ENCODE data around the gene UBE2L3.
"Not testable (repeated sequence)": the region's sequence is repeated elsewhere in the genome, so short reads cannot be mapped to it uniquely, and the experiment has no call there.

Gene UBE2L3

GRCh38 chr22:21599053-21599893 is 31.8 kb downstream of the UBE2L3 start:
- no peak for DNase-seq (ENCODE audit: low spot score)

GRCh38 chr22:21602579-21602978 is 35.1 kb downstream of the UBE2L3 start:
- no peak for DNase-seq (ENCODE audit: low spot score)

GRCh38 chr22:21603973-21604372 is 36.5 kb downstream of the UBE2L3 start:
- no peak for DNase-seq (ENCODE audit: low spot score)

DNA sequence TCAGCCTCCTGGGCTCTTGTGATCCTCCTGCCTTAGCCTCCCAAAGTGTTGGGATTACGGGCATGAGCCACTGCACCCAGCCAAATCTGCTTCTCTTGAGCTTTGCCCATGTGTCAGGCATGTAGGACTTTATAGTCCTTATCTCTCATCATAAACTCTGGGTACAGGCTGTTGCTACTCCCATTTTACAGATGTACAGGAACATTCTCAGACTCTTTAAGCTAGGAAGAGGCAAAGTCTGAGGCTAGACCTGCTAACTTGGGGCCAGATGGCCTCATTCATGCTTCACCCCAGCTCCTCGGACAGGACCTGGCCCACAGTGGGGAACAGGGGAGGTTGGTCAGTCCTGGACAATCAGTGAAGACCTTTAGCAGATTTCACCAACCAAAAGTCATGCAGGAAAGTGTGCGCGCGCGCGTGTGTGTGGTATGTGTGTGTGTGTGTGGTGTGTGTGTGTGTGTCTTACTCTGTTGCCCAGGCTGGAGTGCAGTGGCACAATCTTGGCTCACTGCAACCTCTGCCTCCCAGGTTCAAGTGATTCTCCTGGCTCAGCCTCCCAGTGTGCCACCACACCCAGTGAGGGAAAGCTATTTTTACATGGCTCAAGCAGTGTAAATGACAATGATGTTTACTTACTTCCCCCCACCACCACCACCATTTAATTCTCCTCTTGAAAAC is 38.5 kb downstream of the UBE2L3 start:
- no peak for DNase-seq (ENCODE audit: low spot score)

- DNase-seq (ENCODE audit: low spot score) = no peak
Measured at GRCh38 chr22:21606775-21607174, 39.3 kb downstream of the UBE2L3 start.

GRCh38 chr22:21609556-21610157 is 42.1 kb downstream of the UBE2L3 start:
- not testable (repeated sequence) for DNase-seq (ENCODE audit: low spot score)

DNA sequence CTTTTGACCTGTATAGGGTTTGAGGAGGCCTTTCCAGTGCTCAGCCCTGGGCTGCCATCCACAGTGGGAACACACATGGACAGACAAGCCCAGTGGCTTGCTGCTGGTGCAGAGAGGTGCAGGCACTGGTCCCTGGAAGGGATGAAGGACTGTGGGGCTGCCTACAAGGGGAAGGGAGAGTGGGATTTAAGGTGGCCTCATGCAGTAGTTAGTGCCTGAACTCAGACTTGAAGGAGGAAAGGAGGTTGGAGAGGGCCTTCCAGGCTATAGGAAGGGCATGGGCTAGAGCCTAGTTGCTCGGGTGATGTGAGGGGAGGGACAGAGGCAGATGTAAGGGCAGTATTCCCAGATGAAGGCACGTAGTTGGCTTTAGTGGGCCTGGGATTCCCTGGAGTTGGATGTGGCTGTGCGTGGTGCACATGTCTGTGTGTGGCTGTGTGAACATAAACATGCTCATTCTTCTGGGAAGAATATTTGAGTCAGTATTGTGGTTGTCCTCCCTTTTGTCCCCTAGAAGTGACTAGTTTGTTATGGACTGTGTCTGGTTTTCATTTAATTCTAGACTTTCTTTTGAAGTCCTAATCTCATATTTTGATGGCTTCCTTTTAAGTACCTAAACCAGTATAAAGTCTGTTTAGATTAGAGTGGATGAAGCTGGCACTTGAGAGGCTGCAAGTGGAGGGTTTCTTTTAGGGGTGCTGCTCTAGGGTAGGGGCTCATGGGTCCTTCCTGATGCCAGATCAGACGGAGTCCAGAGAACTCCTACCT is 43.9 kb downstream of the UBE2L3 start:
- no peak for DNase-seq (ENCODE audit: low spot score)

GRCh38 chr22:21612858-21613257 is 45.3 kb downstream of the UBE2L3 start:
- no peak for DNase-seq (ENCODE audit: low spot score)

DNA sequence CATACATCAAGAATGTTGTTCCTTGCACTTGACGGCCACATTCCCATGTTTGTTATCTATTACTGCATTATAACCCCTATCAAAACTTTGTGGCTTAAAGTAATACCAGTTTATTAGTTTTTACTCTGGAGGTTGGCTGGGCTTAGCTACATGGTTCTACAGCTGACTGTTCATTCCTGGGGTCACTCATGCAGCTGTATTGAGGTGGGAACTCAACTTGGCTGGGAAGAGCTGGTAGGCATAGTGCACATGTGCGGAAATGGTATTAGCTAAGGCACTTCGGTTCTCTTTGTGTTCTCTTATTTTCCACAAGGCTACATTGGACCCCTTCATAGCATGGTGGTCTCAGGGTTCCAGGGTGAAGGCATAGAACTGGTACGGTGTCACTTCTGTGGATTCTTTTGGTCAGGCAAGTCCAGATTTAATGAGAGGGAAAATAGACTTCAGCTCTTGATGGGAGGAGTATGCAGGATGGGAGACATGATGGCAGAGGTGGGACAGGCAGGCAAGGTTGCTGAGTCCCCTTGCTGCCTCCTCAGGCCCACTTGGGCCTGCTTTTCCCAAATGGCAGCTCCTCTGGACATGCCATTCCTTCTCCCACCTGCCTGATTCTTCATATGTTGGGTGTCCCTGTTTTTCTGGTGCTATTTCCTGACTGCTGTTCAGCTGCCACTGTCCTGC is 46.2 kb downstream of the UBE2L3 start:
- DNase-seq (ENCODE audit: low spot score) = no peak

DNA sequence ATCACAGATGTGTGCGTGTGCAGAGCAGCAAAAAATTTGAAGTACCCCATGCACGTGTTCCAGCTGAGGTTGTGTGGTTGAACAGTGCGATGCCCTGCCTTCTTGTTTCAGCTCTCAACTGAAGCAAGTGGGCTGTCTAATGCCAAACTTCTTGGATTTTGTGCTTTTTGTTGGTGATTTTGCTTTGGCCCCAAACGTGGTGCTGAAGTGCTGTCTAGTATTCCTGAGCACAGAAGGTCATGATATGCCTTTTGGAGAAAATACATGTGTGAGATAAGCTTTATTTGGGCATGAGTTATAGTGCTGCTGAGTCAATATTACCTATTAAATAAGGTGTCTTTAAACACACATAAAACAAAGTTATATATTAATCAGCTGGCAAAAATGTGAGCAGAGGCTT is 48.2 kb downstream of the UBE2L3 start:
- DNase-seq (ENCODE audit: low spot score) = no peak

DNA sequence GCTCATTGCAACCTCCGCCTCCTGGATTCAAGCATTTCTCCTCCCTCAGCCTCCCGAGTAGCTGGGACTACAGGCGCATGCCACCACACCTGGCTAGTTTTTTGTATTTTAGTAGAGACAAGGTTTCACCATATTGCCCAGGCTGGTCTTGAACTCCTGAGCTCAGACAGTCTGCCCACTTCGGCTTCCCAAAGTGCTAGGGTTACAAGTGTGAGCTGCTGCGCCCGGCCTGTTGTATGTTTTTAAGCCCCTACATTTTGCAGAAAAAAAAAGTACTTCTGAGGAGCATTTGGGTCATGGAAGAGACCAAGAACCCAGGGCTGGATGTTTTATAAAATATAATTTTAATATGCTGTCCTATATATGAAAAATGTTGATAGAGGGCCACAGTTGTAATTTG is 49.8 kb downstream of the UBE2L3 start:
- not testable (repeated sequence) for DNase-seq (ENCODE audit: low spot score)

DNA sequence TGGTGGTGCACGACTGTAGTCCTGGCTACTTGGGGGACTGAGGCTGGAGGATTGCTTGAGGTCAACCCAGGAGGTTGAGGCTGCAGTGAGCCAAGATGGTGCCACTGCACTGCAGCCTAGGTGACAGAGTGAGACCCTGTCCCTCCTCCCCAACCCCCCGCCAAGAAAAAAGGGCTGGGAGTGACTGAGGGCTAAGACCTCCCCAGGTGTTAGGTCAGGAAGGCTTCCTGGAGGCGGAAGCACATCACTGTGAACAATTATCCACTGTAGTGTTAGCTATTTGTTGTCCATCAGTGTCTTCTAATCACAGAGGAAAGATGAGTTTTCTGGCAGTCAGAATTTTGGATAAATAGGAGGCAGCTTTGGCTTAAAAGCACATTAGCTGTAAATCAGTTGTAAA is 53.5 kb downstream of the UBE2L3 start:
- no peak for DNase-seq (ENCODE audit: low spot score)

DNA sequence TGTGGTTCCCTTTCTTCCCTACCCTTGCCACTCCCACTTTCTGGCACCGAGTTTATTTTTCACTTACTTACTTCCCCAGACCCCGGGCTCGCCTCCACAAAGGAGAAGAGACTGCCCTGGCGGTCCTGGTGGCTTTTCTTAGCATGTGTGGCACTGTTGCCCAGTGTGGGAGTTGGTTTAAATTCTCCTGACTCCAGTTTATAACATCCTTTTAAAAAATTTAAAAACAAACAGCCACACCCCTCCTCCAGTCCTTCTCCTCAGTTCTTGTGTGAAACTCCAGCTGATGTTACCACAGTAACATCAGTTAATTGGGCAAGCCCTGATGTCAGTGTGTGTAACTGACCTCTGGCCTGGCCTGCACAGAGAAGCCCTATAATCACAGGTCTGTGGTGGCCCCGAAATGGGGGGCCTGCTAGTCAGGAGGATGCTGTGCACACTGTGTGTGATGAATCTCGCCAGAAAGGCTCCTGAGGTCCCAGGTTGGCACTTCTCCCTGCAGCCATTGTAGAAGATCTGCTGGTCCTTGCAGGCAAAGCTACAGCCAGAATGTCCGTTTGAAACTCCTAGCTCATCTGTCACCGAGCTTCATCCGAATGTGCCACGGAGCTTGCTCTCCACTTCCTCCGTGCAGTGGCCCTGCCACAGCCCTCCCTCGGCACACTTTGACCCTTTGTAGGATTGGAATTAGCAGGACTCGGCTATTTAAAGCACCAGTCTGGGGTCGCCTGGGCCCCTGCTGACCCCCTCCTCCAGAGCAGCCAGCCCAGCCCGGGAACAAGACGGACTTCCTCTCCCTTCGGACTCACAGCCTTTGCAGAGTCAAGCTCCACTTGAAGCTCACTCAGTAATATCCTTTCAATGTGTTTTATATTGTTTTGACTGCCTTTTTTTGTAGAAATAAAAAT is 54.8 kb downstream of the UBE2L3 start:
- no peak for DNase-seq (ENCODE audit: low spot score)

DNA sequence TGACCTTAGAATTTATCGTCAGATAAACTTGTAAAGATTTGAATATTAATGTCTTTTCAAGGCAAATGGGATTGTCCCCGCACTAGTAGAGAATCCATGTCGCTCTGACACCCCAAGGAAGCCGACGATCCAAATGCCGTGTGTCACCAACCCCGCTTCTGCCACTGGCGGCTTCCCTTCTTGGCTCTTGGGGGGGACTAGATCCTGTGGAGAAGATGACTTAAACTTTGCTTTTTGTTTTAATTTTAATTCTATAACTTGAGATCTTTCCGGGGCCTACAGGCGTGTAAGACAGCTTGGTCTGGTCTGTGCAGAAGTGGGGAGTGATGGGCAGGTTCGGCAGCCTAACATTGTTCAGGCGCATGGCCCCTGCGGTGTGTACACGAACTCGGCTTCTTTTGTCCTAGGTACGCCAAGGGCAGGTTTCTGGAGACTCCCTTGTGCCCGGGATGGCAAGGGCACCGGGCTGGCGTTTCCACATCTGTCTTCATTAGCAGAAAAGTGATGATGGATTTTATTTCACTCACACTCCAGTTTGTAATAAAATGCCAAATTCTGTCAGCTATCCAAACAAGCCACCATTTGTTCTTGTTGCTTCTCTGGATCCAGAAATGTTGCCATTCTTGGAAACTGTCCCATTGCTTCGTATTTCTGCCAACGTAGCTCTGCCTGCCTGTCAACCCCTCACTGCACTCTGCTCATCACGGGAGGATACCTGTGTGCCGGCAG is 55.6 kb downstream of the UBE2L3 start:
- DNase-seq (ENCODE audit: low spot score) = no peak

- DNase-seq (ENCODE audit: low spot score) = no peak
Measured at GRCh38 chr22:21623648-21623970, 56.1 kb downstream of the UBE2L3 start.

DNA sequence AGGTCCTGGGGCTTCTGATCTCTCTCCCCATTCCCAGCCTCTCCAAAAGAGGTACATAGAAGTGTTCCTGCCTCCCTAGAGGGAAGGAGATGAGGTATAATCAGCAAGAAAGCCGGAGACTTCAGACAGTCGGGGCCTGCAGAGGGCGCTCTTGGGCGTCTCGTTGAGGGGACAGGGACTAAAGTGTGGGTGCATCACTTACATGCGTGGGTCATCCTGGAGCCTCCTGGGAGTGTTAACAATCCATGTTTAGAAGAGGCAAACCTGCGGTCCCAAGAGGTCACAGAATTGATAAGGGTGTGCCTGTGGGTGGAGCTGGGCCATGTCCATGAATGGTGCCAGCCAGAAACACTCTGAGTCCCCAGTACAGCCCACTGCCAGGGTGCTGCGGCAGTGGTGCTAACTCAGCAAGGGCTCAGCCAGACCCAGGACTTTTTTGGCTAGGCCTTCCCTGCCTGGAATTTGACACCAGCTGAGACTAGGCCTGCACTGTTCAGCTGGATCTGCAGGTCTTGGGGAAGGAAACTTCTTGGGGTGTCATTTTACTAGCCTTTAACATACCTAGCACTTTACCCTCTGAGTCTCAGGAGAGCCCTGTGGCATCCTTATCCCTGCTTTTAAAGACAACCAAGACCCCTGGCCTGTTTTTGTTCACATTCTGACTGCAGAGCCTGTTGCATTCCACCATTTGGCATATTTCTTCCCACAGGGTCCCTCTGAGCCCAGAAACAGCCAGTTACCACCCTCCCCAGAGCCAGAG is 56.8 kb downstream of the UBE2L3 start:
- no peak for DNase-seq (ENCODE audit: low spot score)

DNA sequence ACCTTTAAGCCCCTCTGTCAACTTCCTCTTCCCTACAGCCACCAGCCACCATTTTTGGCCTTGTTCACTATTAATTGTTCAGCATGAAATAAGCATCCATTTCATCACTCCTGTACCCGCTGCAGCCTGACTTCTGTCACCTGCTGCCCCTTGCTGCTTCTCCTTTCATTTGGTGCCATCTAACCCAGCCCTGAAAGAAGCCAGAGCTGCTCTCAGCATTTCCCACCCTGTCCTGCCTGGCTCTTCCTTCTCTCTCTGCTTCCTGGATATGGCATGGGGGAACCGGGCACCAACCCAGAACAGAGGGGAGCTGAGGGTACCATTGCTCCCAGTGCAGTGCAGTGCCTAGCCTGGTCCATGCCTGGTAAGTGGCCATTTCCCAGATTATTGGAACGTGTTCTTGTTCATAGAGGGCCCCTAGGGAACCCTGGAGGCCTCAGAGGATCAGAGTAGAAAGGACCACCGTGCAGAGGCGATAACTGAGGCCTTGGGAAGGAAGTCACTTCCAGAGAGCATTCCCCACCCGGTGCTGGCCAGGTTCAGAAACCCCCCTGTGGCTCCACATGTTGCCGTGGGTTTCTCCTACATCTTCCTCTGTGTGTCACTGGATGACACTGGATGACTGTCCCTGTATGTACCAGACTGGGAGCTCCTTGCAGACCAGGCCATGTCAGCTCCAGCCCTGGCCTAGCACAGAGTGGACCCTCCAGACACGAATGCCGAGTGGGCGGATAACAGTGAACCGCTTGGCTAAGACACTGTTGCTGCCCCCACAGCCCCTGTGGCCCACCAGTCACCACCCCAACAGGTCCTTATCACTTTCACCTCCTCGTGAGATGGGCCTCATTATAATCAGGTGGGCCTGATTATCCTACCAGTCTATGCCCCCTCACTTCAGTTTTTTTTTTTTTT is 57.6 kb downstream of the UBE2L3 start:
- no peak for DNase-seq (ENCODE audit: low spot score)

Measured in SK-N-DZ (cell line).